OCI-LY1 (cell line): ENCODE measurements around the gene RSPH9.
A peak's percentile ranks its signal among the peaks of the same experiment; 100 is the strongest.

Source experiments
- H2AFZ ChIP-seq: fragments of 200-600 bp; sonication (generic), shearing (Covaris generic); 2 replicates; pipeline ENCODE4 v1.6.0; 2014; ENCODE audit warnings: antibody characterized with exemption, mild to moderate bottlenecking, low read length
- H3F3A ChIP-seq: fragments of 200-600 bp; sonication (generic), shearing (Covaris generic); 2 replicates; pipeline ENCODE4 v1.6.0; 2014; ENCODE audit warnings: mild to moderate bottlenecking, antibody characterized with exemption, low read length, moderate library complexity; ENCODE audit not compliant: insufficient read depth
- H3K27ac ChIP-seq: fragments of 200-600 bp; sonication (generic); 2 replicates; pipeline ENCODE4 v1.5.1; 2014; ENCODE audit warnings: low read length, mixed run types, mild to moderate bottlenecking, low read depth; ENCODE audit not compliant: poor library complexity, severe bottlenecking
- H3K27me3 ChIP-seq: fragments of 200-600 bp; sonication (generic); 2 replicates; pipeline ENCODE4 v1.6.0; 2014; ENCODE audit warnings: antibody characterized with exemption, mild to moderate bottlenecking, low read length, moderate library complexity; ENCODE audit not compliant: insufficient read depth
- H3K36me3 ChIP-seq: fragments of 200-600 bp; sonication (generic); 2 replicates; pipeline ENCODE4 v1.6.1; 2014; ENCODE audit warnings: mild to moderate bottlenecking, antibody characterized with exemption, low read length, moderate library complexity, mixed read lengths; ENCODE audit not compliant: insufficient read depth
- H3K4me1 ChIP-seq: fragments of 200-600 bp; sonication (generic); 2 replicates; pipeline ENCODE4 v1.5.1; 2014; ENCODE audit warnings: mild to moderate bottlenecking, low read length, moderate library complexity; ENCODE audit not compliant: insufficient read depth, severe bottlenecking
- H3K4me2 ChIP-seq: fragments of 200-600 bp; sonication (generic), shearing (Covaris generic); 2 replicates; pipeline ENCODE4 v1.6.1; 2014; ENCODE audit warnings: low read length
- H3K4me3 ChIP-seq: fragments of 200-600 bp; sonication (generic); 2 replicates; pipeline ENCODE4 v1.5.1; 2014; ENCODE audit warnings: low read length, low read depth, mild to moderate bottlenecking, mixed read lengths; ENCODE audit not compliant: poor library complexity, severe bottlenecking
- H3K79me2 ChIP-seq: fragments of 200-600 bp; shearing (Covaris generic); 2 replicates; pipeline ENCODE4 v1.6.1; 2016; ENCODE audit warnings: mixed run types, low read length, mixed read lengths; ENCODE audit not compliant: insufficient read depth
- H3K9ac ChIP-seq: fragments of 200-600 bp; sonication (generic), shearing (Covaris generic); 2 replicates; pipeline ENCODE4 v1.6.1; 2014; ENCODE audit warnings: mild to moderate bottlenecking, low read length, mixed read lengths
- H3K9me2 ChIP-seq: fragments of 200-600 bp; sonication (generic), shearing (Covaris generic); 2 replicates; pipeline ENCODE4 v1.6.1; 2014; ENCODE audit warnings: low read depth, mild to moderate bottlenecking, low read length, mixed read lengths
- H3K9me3 ChIP-seq: fragments of 200-600 bp; shearing (Covaris generic); 2 replicates; pipeline ENCODE4 v1.6.1; 2014; ENCODE audit warnings: low read length, mixed read lengths
- H4K20me1 ChIP-seq: fragments of 200-600 bp; sonication (generic), shearing (Covaris generic); 2 replicates; pipeline ENCODE4 v1.6.0; 2016; ENCODE audit warnings: mild to moderate bottlenecking, low read length; ENCODE audit not compliant: insufficient read depth
- CTCF ChIP-seq: fragments of 200-600 bp; sonication (generic), shearing (Covaris generic); IDR thresholded peaks from 2 replicates; pipeline ENCODE4 v1.5.1; 2017; ENCODE audit warnings: mild to moderate bottlenecking, antibody characterized with exemption, low read length, moderate library complexity, mixed read lengths
- EZH2 ChIP-seq: fragments of 200-600 bp; sonication (generic), shearing (Covaris generic); IDR thresholded peaks from 2 replicates; pipeline ENCODE4 v1.8.0; 2017; ENCODE audit warnings: borderline replicate concordance, mixed run types, mild to moderate bottlenecking, antibody characterized with exemption, low read length, moderate library complexity, mixed read lengths

RSPH9 gene

GRCh38 chr6:43683708-43684455, 39.0 kb downstream of the RSPH9 start:
- Histone ChIP-seq H3K9ac (no peak overlapping the region), H3K36me3 (peaks cover 36% of the 10 kb centered on the region; the same call in 1 of the 2 replicates), H3F3A (no peaks in the 10 kb centered on the region), H3K4me1 (peaks cover 42% of the 10 kb centered on the region), H3K79me2 (peaks cover 47% of the 10 kb centered on the region), H3K4me3 (no peak overlapping the region), H3K9me2 (no peaks in the 10 kb centered on the region), H3K27ac (peak overlapping the region; percentile 13), H2AFZ (no peak overlapping the region), H4K20me1 (no peaks in the 10 kb centered on the region), H3K4me2 (no peak overlapping the region), H3K9me3 (no peaks in the 10 kb centered on the region), H3K27me3 (no peaks in the 10 kb centered on the region)
- no peak for TF ChIP-seq CTCF
- TF ChIP-seq EZH2, result no peak

GRCh38 chr6:43687079-43687436, 42.2 kb downstream of the RSPH9 start:
- Histone ChIP-seq H3K79me2 (peaks cover 47% of the 10 kb centered on the region), H3K9me2 (no peaks in the 10 kb centered on the region), H3K9ac (peak overlapping the region; percentile 94), H3K27me3 (no peaks in the 10 kb centered on the region), H3K27ac (peak overlapping the region; percentile 17), H3K9me3 (no peaks in the 10 kb centered on the region), H3K4me3 (peak overlapping the region; percentile 97), H2AFZ (0 out of 2 replicates have a peak overlapping the region, but pooled peaks have one; percentile 62), H3K4me1 (peaks cover 42% of the 10 kb centered on the region), H4K20me1 (no peaks in the 10 kb centered on the region), H3F3A (no peaks in the 10 kb centered on the region), H3K36me3 (peaks cover 8% of the 10 kb centered on the region; the same call in 1 of the 2 replicates), H3K4me2 (peak overlapping the region; percentile 93)
- no peak for TF ChIP-seq CTCF
- no peak for TF ChIP-seq EZH2

- TF ChIP-seq EZH2 (no peak), CTCF (no peak)
- no peaks in the 10 kb centered on the region for H3K27me3 ChIP-seq
- H3K4me3 ChIP-seq, result peak within 1 kb of the TSS; percentile 97
- H3K36me3 ChIP-seq, result peaks cover 2% of the 10 kb centered on the region; the same call in 1 of the 2 replicates
- peak within 1 kb of the TSS; percentile 94 for H3K9ac ChIP-seq
- no peaks in the 10 kb centered on the region for H3K9me2 ChIP-seq
- peak within 1 kb of the TSS; percentile 17 for H3K27ac ChIP-seq
- peaks cover 42% of the 10 kb centered on the region for H3K79me2 ChIP-seq
- H2AFZ ChIP-seq, result peak within 1 kb of the TSS; percentile 93
- no peaks in the 10 kb centered on the region for H3F3A ChIP-seq
- no peaks in the 10 kb centered on the region for H4K20me1 ChIP-seq
- H3K4me2 ChIP-seq, result peak within 1 kb of the TSS; percentile 93
- no peaks in the 10 kb centered on the region for H3K9me3 ChIP-seq
- H3K4me1 ChIP-seq, result peaks cover 42% of the 10 kb centered on the region
Observed at GRCh38 chr6:43687437-43688347, 42.9 kb downstream of the RSPH9 start, which contains the start of gene MRPS18A. MRPS18A (minus strand) TSS chr6:43687791; CDS start chr6:43687779, 12 bp downstream.
